ENCODE measurements around the gene SMAP1.

The SMAP1 gene

GRCh38 chr6:70874181-70874913 lies 206.7 kb downstream of the SMAP1 start:
- H3K27me3 ChIP-seq, result no peaks in the 10 kb centered on the region
- H3K4me1 ChIP-seq, result no peaks in the 10 kb centered on the region
- no peak for TF ChIP-seq CTCF (IDR thresholded peaks at IDR 0.05)
- DNase-seq, result no peak
- intact Hi-C loops (cut with DNase I; ENCODE audit: low total_unique reads), result no loop called here
- H3K27ac ChIP-seq, result no peak overlapping the region
- peaks cover 0 to 20% (median 6%) of the 10 kb centered on the region in 3 donors for H3K9me3 ChIP-seq
- no peak overlapping the region for H3K4me3 ChIP-seq
- H3K36me3 ChIP-seq, result no peaks in the 10 kb centered on the region

- intact Hi-C loops (cut with DNase I; ENCODE audit: low total_unique reads), result no loop called here
- Histone ChIP-seq H3K9me3 (no peaks in the 10 kb centered on the region), H3K36me3 (no peaks in the 10 kb centered on the region), H3K27ac (no peak overlapping the region), H3K4me3 (no peak overlapping the region), H3K4me1 (no peaks in the 10 kb centered on the region), H3K27me3 (no peaks in the 10 kb centered on the region)
- TF ChIP-seq CTCF (IDR thresholded peaks at IDR 0.05), result no peak
- DNase-seq, result no peak
These were observed 211.8 kb downstream of the SMAP1 start for GRCh38 chr6:70879496-70879895.

GRCh38 chr6:70884074-70884983 lies 216.6 kb downstream of the SMAP1 start:
- peak in 1 of 2 donors; percentile 36 for DNase-seq
- no peaks in the 10 kb centered on the region for H3K27me3 ChIP-seq
- intact Hi-C loops (cut with DNase I; ENCODE audit: low total_unique reads), result no loop called here
- H3K4me3 ChIP-seq, result no peak overlapping the region
- peak; percentile 86 to 88 for TF ChIP-seq CTCF (IDR thresholded peaks at IDR 0.05)
- no peaks in the 10 kb centered on the region for H3K36me3 ChIP-seq
- no peaks in the 10 kb centered on the region for H3K4me1 ChIP-seq
- no peaks in the 10 kb centered on the region for H3K9me3 ChIP-seq
- no peak overlapping the region for H3K27ac ChIP-seq

- H3K27me3 ChIP-seq, result no peaks in the 10 kb centered on the region
- intact Hi-C loops (cut with DNase I; ENCODE audit: low total_unique reads), result loop anchor here (5.0 kb wide), 1 partner anchor 179 kb away; no protein-coding TSS in a partner anchor
- DNase-seq, result no peak
- no peaks in the 10 kb centered on the region for H3K36me3 ChIP-seq
- no peak overlapping the region for H3K4me3 ChIP-seq
- H3K4me1 ChIP-seq, result no peaks in the 10 kb centered on the region
- TF ChIP-seq CTCF (IDR thresholded peaks at IDR 0.05), result no peak
- no peaks in the 10 kb centered on the region for H3K9me3 ChIP-seq
- H3K27ac ChIP-seq, result no peak overlapping the region
These were observed 218.4 kb downstream of the SMAP1 start for GRCh38 chr6:70886071-70886470.

- Histone ChIP-seq H3K4me3 (no peak overlapping the region), H3K4me1 (no peaks in the 10 kb centered on the region), H3K27ac (no peak overlapping the region), H3K9me3 (no peaks in the 10 kb centered on the region), H3K36me3 (no peaks in the 10 kb centered on the region), H3K27me3 (no peaks in the 10 kb centered on the region)
- TF ChIP-seq CTCF (IDR thresholded peaks at IDR 0.05), result no peak
- intact Hi-C loops (cut with DNase I; ENCODE audit: low total_unique reads), result loop anchor here (5.0 kb wide), 1 partner anchor 179 kb away; no protein-coding TSS in a partner anchor
- no peak for DNase-seq
These were observed 219.0 kb downstream of the SMAP1 start for GRCh38 chr6:70886661-70887060.
